ENCODE data around the gene TIMD4. TPM values are rescaled to one million over a fixed set of nuclear protein-coding genes. Genes with fewer than 3 reads are reported as not detected.

Gene TIMD4
- polyA plus RNA-seq = not detected in 2 replicates
- polyA minus RNA-seq = not detected in 2 replicates

DNA sequence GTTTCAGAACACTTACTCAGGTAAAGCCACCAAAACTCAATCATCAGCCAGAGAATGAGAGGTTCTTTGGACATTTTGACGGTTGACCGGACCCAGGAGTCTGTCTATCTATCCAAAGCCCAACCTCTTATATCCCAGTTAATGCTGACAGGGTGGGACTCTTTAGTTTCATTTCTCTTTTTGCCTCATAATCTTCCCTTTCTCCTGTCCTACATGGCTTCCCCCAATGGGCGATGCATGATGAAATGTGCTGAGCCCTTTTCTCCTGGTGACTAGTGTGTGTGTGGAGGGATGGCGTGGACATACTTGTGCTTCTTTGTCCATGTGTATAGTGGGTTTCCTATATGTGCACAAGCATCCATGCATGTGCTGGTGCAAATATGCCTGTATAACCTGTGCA lies at the start of gene TIMD4:
TSS of gene TIMD4 (minus strand) at position 102 of the 400 bp plus-strand sequence. CDS start at position 74, 28 bp downstream.
- Histone ChIP-seq H3K4me2 (ENCODE audit: low read length) (no peak within 1 kb of the TSS), H3K4me3 (ENCODE audit: low read length) (no peak within 1 kb of the TSS), H3K9me2 (ENCODE audit: insufficient read depth, low read length) (no peaks in the 10 kb centered on the region), H3K27ac (ENCODE audit: low read length) (no peak within 1 kb of the TSS), H3F3A (ENCODE audit: insufficient read depth, low read length, poor library complexity, severe bottlenecking) (no peaks in the 10 kb centered on the region), H3K9me3 (ENCODE audit: low read length) (no peaks in the 10 kb centered on the region), H3K9ac (ENCODE audit: low read length) (no peak within 1 kb of the TSS), H3K27me3 (ENCODE audit: insufficient read depth, low read depth, low read length) (no peaks in the 10 kb centered on the region), H2AFZ (ENCODE audit: low read depth, low read length) (no peak within 1 kb of the TSS), H3K79me2 (replicated peaks; ENCODE audit: insufficient read depth, low read length) (no peaks in the 10 kb centered on the region), H3K36me3 (ENCODE audit: insufficient read depth, low read length) (no peaks in the 10 kb centered on the region), H4K20me1 (ENCODE audit: insufficient read depth) (no peaks in the 10 kb centered on the region)
- no peak for TF ChIP-seq RAD21 (conservative IDR thresholded peaks at IDR 0.05)
- TF ChIP-seq POLR2AphosphoS5 (IDR thresholded peaks at IDR 0.05) = no peak
- TF ChIP-seq MXI1 (conservative IDR thresholded peaks at IDR 0.05; ENCODE audit: poor library complexity, severe bottlenecking) = no peak
- TF ChIP-seq EP300 (conservative IDR thresholded peaks at IDR 0.05; ENCODE audit: poor library complexity, severe bottlenecking) = no peak
- TF ChIP-seq, protein P1, sequence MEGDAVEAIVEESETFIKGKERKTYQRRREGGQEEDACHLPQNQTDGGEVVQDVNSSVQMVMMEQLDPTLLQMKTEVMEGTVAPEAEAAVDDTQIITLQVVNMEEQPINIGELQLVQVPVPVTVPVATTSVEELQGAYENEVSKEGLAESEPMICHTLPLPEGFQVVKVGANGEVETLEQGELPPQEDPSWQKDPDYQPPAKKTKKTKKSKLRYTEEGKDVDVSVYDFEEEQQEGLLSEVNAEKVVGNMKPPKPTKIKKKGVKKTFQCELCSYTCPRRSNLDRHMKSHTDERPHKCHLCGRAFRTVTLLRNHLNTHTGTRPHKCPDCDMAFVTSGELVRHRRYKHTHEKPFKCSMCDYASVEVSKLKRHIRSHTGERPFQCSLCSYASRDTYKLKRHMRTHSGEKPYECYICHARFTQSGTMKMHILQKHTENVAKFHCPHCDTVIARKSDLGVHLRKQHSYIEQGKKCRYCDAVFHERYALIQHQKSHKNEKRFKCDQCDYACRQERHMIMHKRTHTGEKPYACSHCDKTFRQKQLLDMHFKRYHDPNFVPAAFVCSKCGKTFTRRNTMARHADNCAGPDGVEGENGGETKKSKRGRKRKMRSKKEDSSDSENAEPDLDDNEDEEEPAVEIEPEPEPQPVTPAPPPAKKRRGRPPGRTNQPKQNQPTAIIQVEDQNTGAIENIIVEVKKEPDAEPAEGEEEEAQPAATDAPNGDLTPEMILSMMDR (IDR thresholded peaks at IDR 0.05; ENCODE audit: poor library complexity, severe bottlenecking) = no peak
- TF ChIP-seq, protein P2, sequence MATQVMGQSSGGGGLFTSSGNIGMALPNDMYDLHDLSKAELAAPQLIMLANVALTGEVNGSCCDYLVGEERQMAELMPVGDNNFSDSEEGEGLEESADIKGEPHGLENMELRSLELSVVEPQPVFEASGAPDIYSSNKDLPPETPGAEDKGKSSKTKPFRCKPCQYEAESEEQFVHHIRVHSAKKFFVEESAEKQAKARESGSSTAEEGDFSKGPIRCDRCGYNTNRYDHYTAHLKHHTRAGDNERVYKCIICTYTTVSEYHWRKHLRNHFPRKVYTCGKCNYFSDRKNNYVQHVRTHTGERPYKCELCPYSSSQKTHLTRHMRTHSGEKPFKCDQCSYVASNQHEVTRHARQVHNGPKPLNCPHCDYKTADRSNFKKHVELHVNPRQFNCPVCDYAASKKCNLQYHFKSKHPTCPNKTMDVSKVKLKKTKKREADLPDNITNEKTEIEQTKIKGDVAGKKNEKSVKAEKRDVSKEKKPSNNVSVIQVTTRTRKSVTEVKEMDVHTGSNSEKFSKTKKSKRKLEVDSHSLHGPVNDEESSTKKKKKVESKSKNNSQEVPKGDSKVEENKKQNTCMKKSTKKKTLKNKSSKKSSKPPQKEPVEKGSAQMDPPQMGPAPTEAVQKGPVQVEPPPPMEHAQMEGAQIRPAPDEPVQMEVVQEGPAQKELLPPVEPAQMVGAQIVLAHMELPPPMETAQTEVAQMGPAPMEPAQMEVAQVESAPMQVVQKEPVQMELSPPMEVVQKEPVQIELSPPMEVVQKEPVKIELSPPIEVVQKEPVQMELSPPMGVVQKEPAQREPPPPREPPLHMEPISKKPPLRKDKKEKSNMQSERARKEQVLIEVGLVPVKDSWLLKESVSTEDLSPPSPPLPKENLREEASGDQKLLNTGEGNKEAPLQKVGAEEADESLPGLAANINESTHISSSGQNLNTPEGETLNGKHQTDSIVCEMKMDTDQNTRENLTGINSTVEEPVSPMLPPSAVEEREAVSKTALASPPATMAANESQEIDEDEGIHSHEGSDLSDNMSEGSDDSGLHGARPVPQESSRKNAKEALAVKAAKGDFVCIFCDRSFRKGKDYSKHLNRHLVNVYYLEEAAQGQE (IDR thresholded peaks at IDR 0.05; ENCODE audit: borderline replicate concordance) = no peak

DNA sequence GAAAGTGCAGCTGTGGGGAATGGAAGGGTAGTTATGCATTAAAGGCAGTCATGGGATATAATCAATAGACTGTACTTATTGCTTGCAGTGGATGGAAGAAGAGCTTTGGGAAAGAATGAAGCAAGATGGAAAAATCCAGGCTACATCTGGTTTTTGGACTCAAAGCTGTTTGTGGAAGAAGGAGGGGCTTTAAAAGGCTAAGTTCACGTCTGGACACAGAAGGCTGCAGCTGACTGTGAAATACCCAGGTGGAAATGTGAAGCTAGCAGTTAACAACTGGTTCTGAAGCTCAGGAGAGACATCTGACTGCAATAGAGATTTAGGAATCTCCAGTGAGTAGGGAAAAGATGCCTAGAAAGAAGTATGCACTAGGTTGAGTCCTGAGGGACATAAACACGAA lies 43.2 kb upstream of the TIMD4 start:
- H3F3A ChIP-seq (ENCODE audit: insufficient read depth, low read length, poor library complexity, severe bottlenecking) = no peaks in the 10 kb centered on the region
- H3K27ac ChIP-seq (ENCODE audit: low read length) = no peak overlapping the region
- H4K20me1 ChIP-seq (ENCODE audit: insufficient read depth) = no peaks in the 10 kb centered on the region
- no peaks in the 10 kb centered on the region for H3K36me3 ChIP-seq (ENCODE audit: insufficient read depth, low read length)
- TF ChIP-seq RAD21 (conservative IDR thresholded peaks at IDR 0.05) = no peak
- TF ChIP-seq, protein P1 (IDR thresholded peaks at IDR 0.05; ENCODE audit: poor library complexity, severe bottlenecking) = no peak
- TF ChIP-seq EZH2 (IDR thresholded peaks at IDR 0.05; ENCODE audit: borderline replicate concordance, insufficient read depth, low read length, poor library complexity, severe bottlenecking) = no peak
- no peak for TF ChIP-seq EP300 (conservative IDR thresholded peaks at IDR 0.05; ENCODE audit: poor library complexity, severe bottlenecking)
- TF ChIP-seq, protein P2 (IDR thresholded peaks at IDR 0.05; ENCODE audit: borderline replicate concordance) = no peak
- TF ChIP-seq SMC3 (conservative IDR thresholded peaks at IDR 0.05; ENCODE audit: poor library complexity) = no peak
- TF ChIP-seq MXI1 (conservative IDR thresholded peaks at IDR 0.05; ENCODE audit: poor library complexity, severe bottlenecking) = no peak
- no peak for TF ChIP-seq TAF1 (IDR thresholded peaks at IDR 0.05; ENCODE audit: low read depth)
- TF ChIP-seq POLR2AphosphoS5 (IDR thresholded peaks at IDR 0.05) = no peak
- H3K9me2 ChIP-seq (ENCODE audit: insufficient read depth, low read length) = no peaks in the 10 kb centered on the region
- no peak overlapping the region for H3K9ac ChIP-seq (ENCODE audit: low read length)
- no peaks in the 10 kb centered on the region for H3K27me3 ChIP-seq (ENCODE audit: insufficient read depth, low read depth, low read length)
- no peak overlapping the region for H3K4me3 ChIP-seq (ENCODE audit: low read length)
- no peak overlapping the region for H3K4me2 ChIP-seq (ENCODE audit: low read length)
- no peaks in the 10 kb centered on the region for H3K9me3 ChIP-seq (ENCODE audit: low read length)
- H3K79me2 ChIP-seq (replicated peaks; ENCODE audit: insufficient read depth, low read length) = no peaks in the 10 kb centered on the region
- H2AFZ ChIP-seq (ENCODE audit: low read depth, low read length) = no peak overlapping the region

All from neural cell (in vitro differentiated cells).